H1 (cell line): ENCODE data around the gene E2F3. TPM values are rescaled to one million over a fixed set of nuclear protein-coding genes. Genes with fewer than 3 reads are reported as not detected.

Source experiments
- CEBPB ChIP-seq: IDR thresholded peaks from 2 replicates; pipeline ENCODE4 v1.6.1; 2012; ENCODE audit warnings: low read depth, low read length
- YY1 ChIP-seq: IDR thresholded peaks from 2 replicates; pipeline ENCODE4 v1.6.1; 2011; ENCODE audit warnings: low read depth, mild to moderate bottlenecking, low read length
- polyA plus RNA-seq, 7 experiments: library from polyadenylated mRNA; depleted of rRNA in 3 of 7; stranded (reverse) in 5 of 7; unstranded in 2 of 7; fragments of >200 nt in 5 of 7; fragments of 200-250 nt in 2 of 7; gene quantifications; 1 replicate in 5 of 7; 2 replicates in 1 of 7; 4 replicates in 1 of 7; pipeline versions ENCODE4 v1.2.1 to v1.2.3, GENCODE V29; 2011 to 2013; ENCODE audit warnings: missing spikeins in 2 of 7, mixed read lengths in 2 of 7
- total RNA-seq: library from RNA; stranded (reverse); fragmentation: NEBNext Ultra II Directional; extraction: Animal tissue kit (Norgen Biotek cat#: 25700); gene quantifications from 2 replicates; pipeline ENCODE4 v1.2.1, GENCODE V29; 2021

Gene E2F3
- total and polyA plus RNA-seq, 2 of the 8 experiments (the other 6 are each of a cell fraction or from before 2014, with no cell fraction given) = 14.9 to 42.2 TPM

GRCh38 chr6:20434766-20435165 is 33.1 kb downstream of the E2F3 start (continued):
- TF ChIP-seq CEBPB = no peak
- TF ChIP-seq YY1 = no peak
